Immature natural killer cell (primary cell): Measurements from ENCODE around the gene VGLL1. TPM values are rescaled to one million over a fixed set of nuclear protein-coding genes. Genes with fewer than 3 reads are reported as not detected.

Experiments used
- DNase-seq, 3 donors: peaks; one replicate each; pipeline ENCODE4 v3.0.0; 2022; ENCODE audit warnings: mixed read lengths in 1 of 3
- H3K27ac Mint-ChIP-seq, 6 donors: one replicate each; pipeline ENCODE4 v1.8.0; 2020; ENCODE audit warnings: mixed read lengths in 6 of 6, mild to moderate bottlenecking in 5 of 6, inconsistent platforms in 4 of 6, moderate library complexity in 3 of 6
- H3K27me3 Mint-ChIP-seq, 3 donors: one replicate each; pipeline ENCODE4 v1.8.0; 2020 to 2021; ENCODE audit warnings: low read depth in 3 of 3, mild to moderate bottlenecking in 3 of 3, mixed read lengths in 3 of 3, moderate library complexity in 3 of 3, inconsistent platforms in 1 of 3
- H3K36me3 Mint-ChIP-seq, 3 donors: one replicate each; pipeline ENCODE4 v1.8.0; 2020; ENCODE audit warnings: mixed read lengths in 3 of 3, inconsistent platforms in 2 of 3, mild to moderate bottlenecking in 2 of 3
- H3K4me1 Mint-ChIP-seq, 2 donors: one replicate each; pipeline ENCODE4 v1.8.0; 2020; ENCODE audit warnings: inconsistent platforms in 2 of 2, mild to moderate bottlenecking in 2 of 2, mixed read lengths in 2 of 2, moderate library complexity in 1 of 2
- H3K4me3 Mint-ChIP-seq, 5 donors: one replicate each; pipeline ENCODE4 v1.8.0; 2020; ENCODE audit warnings: mild to moderate bottlenecking in 5 of 5, mixed read lengths in 5 of 5, inconsistent platforms in 3 of 5, moderate library complexity in 3 of 5
- H3K9me3 Mint-ChIP-seq, 6 donors: one replicate each; pipeline ENCODE4 v1.8.0; 2020; ENCODE audit warnings: mild to moderate bottlenecking in 6 of 6, mixed read lengths in 6 of 6, inconsistent platforms in 4 of 6, moderate library complexity in 3 of 6
- polyA plus RNA-seq, 3 donors: library from polyadenylated mRNA; unstranded; fragments of 300-500 nt; fragmentation: Illumina TruSeq; gene quantifications; one replicate each; pipeline ENCODE4 v1.2.3, GENCODE V29; 2021

Gene VGLL1
- polyA plus RNA-seq, 3 donors from 2014 or later: not detected

- DNase-seq: no peak
- Mint-ChIP-seq H3K27ac (no peak overlapping the region), H3K9me3 (peaks cover 0 to 3% (median 0%) of the 10 kb centered on the region in 6 donors), H3K36me3 (peaks cover 0 to 9% (median 0%) of the 10 kb centered on the region in 3 donors), H3K4me1 (no peaks in the 10 kb centered on the region), H3K4me3 (no peak overlapping the region), H3K27me3 (peaks cover 4 to 12% (median 6%) of the 10 kb centered on the region in 3 donors)
These were observed 3.2 kb upstream of the VGLL1 start for GRCh38 chrX:136528645-136529315.

- H3K9me3 Mint-ChIP-seq: peaks cover 0 to 2% (median 0%) of the 10 kb centered on the region in 6 donors
- H3K4me1 Mint-ChIP-seq: no peaks in the 10 kb centered on the region
- H3K4me3 Mint-ChIP-seq: no peak overlapping the region
- peaks cover 4 to 15% (median 5%) of the 10 kb centered on the region in 3 donors for H3K27me3 Mint-ChIP-seq
- peaks cover 0 to 5% (median 0%) of the 10 kb centered on the region in 3 donors for H3K36me3 Mint-ChIP-seq
- no peak overlapping the region for H3K27ac Mint-ChIP-seq
- no peak for DNase-seq
These were observed 2.2 kb upstream of the VGLL1 start for GRCh38 chrX:136529795-136530194.

- no peak overlapping the region for H3K4me3 Mint-ChIP-seq
- peaks cover 2 to 11% (median 3%) of the 10 kb centered on the region in 3 donors for H3K27me3 Mint-ChIP-seq
- no peak for DNase-seq
- peaks cover 9 to 14% of the 10 kb centered on the region in 2 donors for H3K4me1 Mint-ChIP-seq
- peaks cover 0 to 4% (median 0%) of the 10 kb centered on the region in 3 donors for H3K36me3 Mint-ChIP-seq
- no peak overlapping the region for H3K27ac Mint-ChIP-seq
- peaks cover 0 to 2% (median 0%) of the 10 kb centered on the region in 6 donors for H3K9me3 Mint-ChIP-seq
These were observed 2.1 kb downstream of the VGLL1 start for GRCh38 chrX:136534131-136534530.

GRCh38 chrX:136538811-136539210, 6.8 kb downstream of the VGLL1 start:
- Mint-ChIP-seq H3K27ac (no peak overlapping the region), H3K4me1 (peaks cover 10 to 17% of the 10 kb centered on the region in 2 donors), H3K4me3 (peak overlapping the region in 2 of 5 donors; percentile 23 to 42), H3K9me3 (no peaks in the 10 kb centered on the region), H3K36me3 (no peaks in the 10 kb centered on the region), H3K27me3 (peaks cover 2 to 6% (median 3%) of the 10 kb centered on the region in 3 donors)
- DNase-seq: peak in 1 of 3 donors; percentile 9

GRCh38 chrX:136540226-136540625, 8.2 kb downstream of the VGLL1 start:
- Mint-ChIP-seq H3K9me3 (no peaks in the 10 kb centered on the region), H3K4me3 (no peak overlapping the region), H3K27ac (no peak overlapping the region), H3K4me1 (peaks cover 12 to 20% of the 10 kb centered on the region in 2 donors), H3K27me3 (peaks cover 2 to 5% (median 3%) of the 10 kb centered on the region in 3 donors), H3K36me3 (no peaks in the 10 kb centered on the region)
- no peak for DNase-seq

GRCh38 chrX:136541294-136541693, 9.3 kb downstream of the VGLL1 start:
- no peaks in the 10 kb centered on the region for H3K9me3 Mint-ChIP-seq
- peaks cover 1 to 5% (median 3%) of the 10 kb centered on the region in 3 donors for H3K27me3 Mint-ChIP-seq
- no peak overlapping the region for H3K4me3 Mint-ChIP-seq
- no peak overlapping the region for H3K27ac Mint-ChIP-seq
- peaks cover 22 to 31% of the 10 kb centered on the region in 2 donors for H3K4me1 Mint-ChIP-seq
- no peak for DNase-seq
- H3K36me3 Mint-ChIP-seq: no peaks in the 10 kb centered on the region

GRCh38 chrX:136542281-136542680, 10.3 kb downstream of the VGLL1 start:
- no peak for DNase-seq
- Mint-ChIP-seq H3K27me3 (peaks cover 1 to 5% (median 3%) of the 10 kb centered on the region in 3 donors), H3K4me1 (peaks cover 31 to 40% of the 10 kb centered on the region in 2 donors), H3K9me3 (no peaks in the 10 kb centered on the region), H3K36me3 (no peaks in the 10 kb centered on the region), H3K27ac (no peak overlapping the region), H3K4me3 (no peak overlapping the region)

GRCh38 chrX:136546371-136546781, 14.4 kb downstream of the VGLL1 start:
- no peaks in the 10 kb centered on the region for H3K9me3 Mint-ChIP-seq
- H3K4me1 Mint-ChIP-seq: peaks cover 28% of the 10 kb centered on the region in 2 donors
- no peaks in the 10 kb centered on the region for H3K36me3 Mint-ChIP-seq
- H3K4me3 Mint-ChIP-seq: peak overlapping the region in 2 of 5 donors; percentile 38 to 41
- H3K27me3 Mint-ChIP-seq: peaks cover 0 to 4% (median 3%) of the 10 kb centered on the region in 3 donors
- no peak for DNase-seq
- peak overlapping the region in 5 of 6 donors; percentile 38 to 80 (median 68) for H3K27ac Mint-ChIP-seq

- Mint-ChIP-seq H3K27me3 (peaks cover 0 to 4% (median 3%) of the 10 kb centered on the region in 3 donors), H3K4me3 (no peak overlapping the region), H3K4me1 (peaks cover 26 to 28% of the 10 kb centered on the region in 2 donors), H3K27ac (no peak overlapping the region), H3K36me3 (no peaks in the 10 kb centered on the region), H3K9me3 (no peaks in the 10 kb centered on the region)
- no peak for DNase-seq
These were observed 17.2 kb downstream of the VGLL1 start for GRCh38 chrX:136549226-136549625.

GRCh38 chrX:136551410-136551809, 19.4 kb downstream of the VGLL1 start:
- Mint-ChIP-seq H3K27ac (no peak overlapping the region), H3K4me3 (no peak overlapping the region), H3K27me3 (peaks cover 0 to 4% (median 0%) of the 10 kb centered on the region in 3 donors), H3K36me3 (no peaks in the 10 kb centered on the region), H3K9me3 (no peaks in the 10 kb centered on the region), H3K4me1 (peaks cover 13% of the 10 kb centered on the region in 2 donors)
- no peak for DNase-seq

GRCh38 chrX:136555694-136556093, 23.7 kb downstream of the VGLL1 start:
- H3K36me3 Mint-ChIP-seq: no peaks in the 10 kb centered on the region
- H3K9me3 Mint-ChIP-seq: no peaks in the 10 kb centered on the region
- no peak for DNase-seq
- no peak overlapping the region for H3K27ac Mint-ChIP-seq
- H3K4me3 Mint-ChIP-seq: no peak overlapping the region
- peaks cover 0 to 3% (median 0%) of the 10 kb centered on the region in 3 donors for H3K27me3 Mint-ChIP-seq
- H3K4me1 Mint-ChIP-seq: no peaks in the 10 kb centered on the region

GRCh38 chrX:136572030-136572429, 40.0 kb downstream of the VGLL1 start:
- H3K4me1 Mint-ChIP-seq: no peaks in the 10 kb centered on the region
- H3K27me3 Mint-ChIP-seq: peaks cover 0 to 3% (median 2%) of the 10 kb centered on the region in 3 donors
- no peak for DNase-seq
- no peaks in the 10 kb centered on the region for H3K9me3 Mint-ChIP-seq
- H3K27ac Mint-ChIP-seq: no peak overlapping the region
- H3K36me3 Mint-ChIP-seq: no peaks in the 10 kb centered on the region
- H3K4me3 Mint-ChIP-seq: no peak overlapping the region

- no peak for DNase-seq
- H3K27me3 Mint-ChIP-seq: peaks cover 2 to 3% (median 3%) of the 10 kb centered on the region in 3 donors
- peaks cover 5 to 9% of the 10 kb centered on the region in 2 donors for H3K4me1 Mint-ChIP-seq
- H3K27ac Mint-ChIP-seq: no peak overlapping the region
- no peak overlapping the region for H3K4me3 Mint-ChIP-seq
- H3K9me3 Mint-ChIP-seq: no peaks in the 10 kb centered on the region
- H3K36me3 Mint-ChIP-seq: no peaks in the 10 kb centered on the region
These were observed 42.5 kb downstream of the VGLL1 start for GRCh38 chrX:136574548-136574947.

- H3K9me3 Mint-ChIP-seq: no peaks in the 10 kb centered on the region
- H3K27ac Mint-ChIP-seq: peak overlapping the region in 5 of 6 donors; percentile 0 to 67 (median 52)
- H3K27me3 Mint-ChIP-seq: peaks cover 2 to 5% (median 3%) of the 10 kb centered on the region in 3 donors
- DNase-seq: peak; percentile 39 to 62 (median 55)
- H3K4me1 Mint-ChIP-seq: peaks cover 5 to 9% of the 10 kb centered on the region in 2 donors
- no peaks in the 10 kb centered on the region for H3K36me3 Mint-ChIP-seq
- peak overlapping the region in 1 of 5 donors; percentile 20 for H3K4me3 Mint-ChIP-seq
These were observed 45.5 kb downstream of the VGLL1 start for GRCh38 chrX:136577552-136577951.
